Effector CD8-positive, alpha-beta T cell (primary cell): Measurements from ENCODE around the gene PIR.

Experiments used
- DNase-seq: peaks from one replicate; lab custom pipeline; 2025; lab: John Stamatoyannopoulos, UW

The PIR gene

GRCh38 chrX:15344106-15344505 is 149.0 kb downstream of the PIR start:
- no peak for DNase-seq

GRCh38 chrX:15343075-15343476 is 150.1 kb downstream of the PIR start:
- DNase-seq, result no peak

- DNase-seq, result no peak
These were observed 152.3 kb downstream of the PIR start for GRCh38 chrX:15340867-15341266.

- DNase-seq, result peak; percentile 36
These were observed 157.1 kb downstream of the PIR start for GRCh38 chrX:15336023-15336413.

- peak; percentile 86 for DNase-seq
These were observed 157.8 kb downstream of the PIR start, which contains the start of gene PIGA for GRCh38 chrX:15335135-15336022. Gene PIGA, minus strand, starts transcription at chrX:15335523. Its CDS starts 3,593 bp downstream, at chrX:15331930.
